KMS-11 (cell line): ENCODE results near the gene SUPT3H.

Experiments used
- H2AFZ ChIP-seq: fragments of 200-600 bp; sonication (generic); 2 replicates; pipeline ENCODE4 v1.6.1; 2016; ENCODE audit warnings: antibody characterized with exemption, mixed run types, low read depth
- H3K27ac ChIP-seq: fragments of 200-600 bp; sonication (generic); 2 replicates; pipeline ENCODE4 v1.6.1; 2016; ENCODE audit warnings: mild to moderate bottlenecking, mixed run types
- H3K27me3 ChIP-seq: fragments of 200-600 bp; sonication (generic); 2 replicates; pipeline ENCODE4 v1.6.1; 2017; ENCODE audit warnings: mild to moderate bottlenecking, low read depth, mixed run types, moderate library complexity; ENCODE audit not compliant: insufficient read depth
- H3K36me3 ChIP-seq: fragments of 200-600 bp; sonication (generic); 2 replicates; pipeline ENCODE4 v1.6.1; 2017; ENCODE audit warnings: mild to moderate bottlenecking, mixed run types; ENCODE audit not compliant: insufficient read depth
- H3K4me1 ChIP-seq: fragments of 200-600 bp; sonication (generic); 2 replicates; pipeline ENCODE4 v1.6.1; 2016; ENCODE audit warnings: mild to moderate bottlenecking, low read depth, mixed run types; ENCODE audit not compliant: poor library complexity, severe bottlenecking
- H3K4me2 ChIP-seq: fragments of 200-600 bp; sonication (generic); 2 replicates; pipeline ENCODE4 v1.7.0; 2016; ENCODE audit warnings: mild to moderate bottlenecking, mixed run types
- H3K4me3 ChIP-seq: fragments of 200-600 bp; sonication (generic); IDR thresholded peaks from 2 replicates; pipeline ENCODE4 v1.6.1; 2017; ENCODE audit warnings: low read depth, low read length, mixed read lengths; ENCODE audit not compliant: insufficient read depth
- H3K79me2 ChIP-seq: fragments of 200-600 bp; sonication (generic); 2 replicates; pipeline ENCODE4 v1.6.1; 2016; ENCODE audit warnings: low read depth, mixed run types; ENCODE audit not compliant: insufficient read depth
- H3K9ac ChIP-seq: fragments of 200-600 bp; sonication (generic); 2 replicates; pipeline ENCODE4 v1.6.1; 2016; ENCODE audit warnings: mild to moderate bottlenecking, mixed run types
- H4K20me1 ChIP-seq: fragments of 200-600 bp; sonication (generic); 2 replicates; pipeline ENCODE4 v1.6.1; 2016; ENCODE audit warnings: mild to moderate bottlenecking, mixed run types; ENCODE audit not compliant: insufficient read depth
- TF ChIP-seq, protein P1 (sequence below): fragments of 200-600 bp; sonication (generic); conservative IDR thresholded peaks from 2 replicates; pipeline ENCODE4 v1.6.1; 2017; ENCODE audit warnings: low read depth, mild to moderate bottlenecking, antibody characterized with exemption, low read length, moderate library complexity, mixed read lengths

The SUPT3H gene

DNA sequence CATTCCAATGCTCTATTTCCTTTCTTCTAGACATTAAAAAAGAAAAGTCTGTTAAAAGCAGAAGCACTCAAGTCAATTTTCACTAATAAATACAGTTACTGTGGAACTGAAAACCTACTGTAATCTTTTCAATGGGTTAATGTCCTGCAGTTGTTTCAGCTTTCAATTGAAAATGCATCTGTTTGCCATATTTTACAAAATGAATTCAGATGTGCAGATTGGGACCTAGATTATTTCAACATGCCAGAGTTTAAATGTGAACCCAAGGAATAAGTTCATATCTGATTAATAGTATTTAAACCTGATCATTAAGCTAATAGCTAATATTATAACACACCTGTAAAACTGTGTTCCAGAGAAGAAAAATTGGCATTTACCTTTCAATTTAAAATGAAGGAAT, 9.7 kb downstream of the SUPT3H start:
- H3K4me1 ChIP-seq, result no peaks in the 10 kb centered on the region

DNA sequence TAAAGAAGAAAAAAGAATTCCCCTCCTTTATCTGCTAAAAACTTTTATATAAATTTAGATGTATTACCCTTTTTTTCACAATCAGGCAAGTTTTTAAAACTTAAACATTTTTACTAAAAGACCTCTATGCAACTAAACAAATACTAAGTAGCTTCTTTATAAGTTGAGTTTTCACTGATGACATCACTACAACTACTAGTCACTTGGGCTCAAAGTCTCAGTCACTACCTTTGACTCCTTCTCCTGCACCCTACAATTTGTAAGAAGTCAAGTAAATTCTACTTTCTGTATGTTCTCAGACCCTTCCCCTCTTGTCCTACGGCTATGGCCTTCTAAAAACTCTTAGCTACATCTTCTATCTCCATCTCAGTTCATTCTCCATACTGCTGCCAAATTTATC, 11.2 kb downstream of the SUPT3H start:
- H3K4me2 ChIP-seq, result no peak overlapping the region

More for the DNA sequence above, 9.7 kb downstream of the SUPT3H start:
- no peaks in the 10 kb centered on the region for H3K79me2 ChIP-seq
- no peaks in the 10 kb centered on the region for H3K27me3 ChIP-seq
- no peak overlapping the region for H3K9ac ChIP-seq
- H3K27ac ChIP-seq, result no peak overlapping the region
- H4K20me1 ChIP-seq, result no peaks in the 10 kb centered on the region
- no peak overlapping the region for H3K4me2 ChIP-seq
- H3K36me3 ChIP-seq, result no peaks in the 10 kb centered on the region
- no peak overlapping the region for H2AFZ ChIP-seq
- TF ChIP-seq, protein P1, sequence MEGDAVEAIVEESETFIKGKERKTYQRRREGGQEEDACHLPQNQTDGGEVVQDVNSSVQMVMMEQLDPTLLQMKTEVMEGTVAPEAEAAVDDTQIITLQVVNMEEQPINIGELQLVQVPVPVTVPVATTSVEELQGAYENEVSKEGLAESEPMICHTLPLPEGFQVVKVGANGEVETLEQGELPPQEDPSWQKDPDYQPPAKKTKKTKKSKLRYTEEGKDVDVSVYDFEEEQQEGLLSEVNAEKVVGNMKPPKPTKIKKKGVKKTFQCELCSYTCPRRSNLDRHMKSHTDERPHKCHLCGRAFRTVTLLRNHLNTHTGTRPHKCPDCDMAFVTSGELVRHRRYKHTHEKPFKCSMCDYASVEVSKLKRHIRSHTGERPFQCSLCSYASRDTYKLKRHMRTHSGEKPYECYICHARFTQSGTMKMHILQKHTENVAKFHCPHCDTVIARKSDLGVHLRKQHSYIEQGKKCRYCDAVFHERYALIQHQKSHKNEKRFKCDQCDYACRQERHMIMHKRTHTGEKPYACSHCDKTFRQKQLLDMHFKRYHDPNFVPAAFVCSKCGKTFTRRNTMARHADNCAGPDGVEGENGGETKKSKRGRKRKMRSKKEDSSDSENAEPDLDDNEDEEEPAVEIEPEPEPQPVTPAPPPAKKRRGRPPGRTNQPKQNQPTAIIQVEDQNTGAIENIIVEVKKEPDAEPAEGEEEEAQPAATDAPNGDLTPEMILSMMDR, result no peak
- H3K4me3 ChIP-seq, result no peak overlapping the region

DNA sequence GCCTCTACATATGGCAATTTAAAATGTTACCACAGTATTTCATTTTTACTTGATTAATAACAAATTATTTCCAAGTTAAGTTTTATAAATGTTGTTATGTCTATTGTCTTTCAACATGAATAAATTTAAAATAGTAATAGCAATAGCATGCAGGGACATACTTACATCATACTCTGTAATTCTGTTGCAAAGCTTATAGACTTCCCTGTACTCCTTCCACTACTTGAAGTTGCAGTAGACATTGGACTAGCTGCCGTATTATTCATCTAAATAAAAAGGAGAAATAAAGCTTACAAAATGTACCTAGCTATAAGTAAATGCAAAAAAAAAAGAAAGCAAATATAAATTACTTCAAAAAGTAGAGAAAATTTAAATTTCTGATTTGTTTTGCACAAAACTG, 12.7 kb downstream of the SUPT3H start:
- Histone ChIP-seq H3K27ac (no peak overlapping the region), H4K20me1 (no peaks in the 10 kb centered on the region), H2AFZ (no peak overlapping the region), H3K27me3 (no peaks in the 10 kb centered on the region), H3K4me2 (no peak overlapping the region), H3K36me3 (no peaks in the 10 kb centered on the region), H3K4me1 (no peaks in the 10 kb centered on the region), H3K9ac (no peak overlapping the region), H3K79me2 (no peaks in the 10 kb centered on the region), H3K4me3 (no peak overlapping the region)
- TF ChIP-seq, protein P1, result no peak

More for the DNA sequence above, 11.2 kb downstream of the SUPT3H start:
- TF ChIP-seq, protein P1, result no peak
- H3K4me1 ChIP-seq, result no peaks in the 10 kb centered on the region
- no peaks in the 10 kb centered on the region for H3K36me3 ChIP-seq
- no peaks in the 10 kb centered on the region for H3K79me2 ChIP-seq
- no peak overlapping the region for H3K9ac ChIP-seq
- no peak overlapping the region for H3K27ac ChIP-seq
- no peaks in the 10 kb centered on the region for H4K20me1 ChIP-seq
- H3K27me3 ChIP-seq, result no peaks in the 10 kb centered on the region
- no peak overlapping the region for H2AFZ ChIP-seq
- H3K4me3 ChIP-seq, result no peak overlapping the region

DNA sequence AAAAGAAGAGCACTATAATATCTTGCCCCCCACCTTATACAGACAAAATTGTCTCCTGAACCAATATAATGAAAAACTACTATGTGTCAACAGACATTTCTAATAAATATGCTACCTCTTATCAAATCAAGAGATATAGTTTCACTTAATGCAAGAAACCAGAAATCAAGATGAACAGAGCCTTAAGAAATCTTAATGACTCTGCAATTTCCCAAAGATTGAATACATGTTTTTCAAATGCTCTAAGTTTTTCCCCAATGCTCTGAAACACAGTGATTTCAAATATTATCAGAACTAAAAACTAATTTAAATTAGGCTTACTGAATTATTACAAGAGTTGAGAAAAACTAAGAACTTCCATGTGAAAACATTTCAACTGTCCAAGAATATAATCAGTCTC, 13.3 kb downstream of the SUPT3H start:
- H3K4me2 ChIP-seq, result no peak overlapping the region
- no peak overlapping the region for H3K27ac ChIP-seq
- no peaks in the 10 kb centered on the region for H4K20me1 ChIP-seq

More for the DNA sequence above, 13.3 kb downstream of the SUPT3H start:
- Histone ChIP-seq H3K4me1 (no peaks in the 10 kb centered on the region), H3K36me3 (no peaks in the 10 kb centered on the region), H3K4me3 (no peak overlapping the region), H3K27me3 (no peaks in the 10 kb centered on the region), H3K9ac (no peak overlapping the region), H3K79me2 (no peaks in the 10 kb centered on the region), H2AFZ (no peak overlapping the region)
- TF ChIP-seq, protein P1, result no peak
